H1 (cell line): ENCODE data around the gene SH3GL2. TPM values are rescaled to one million over a fixed set of nuclear protein-coding genes. Genes with fewer than 3 reads are reported as not detected.

ENCODE experiments used
- CTCF ChIA-PET: fragments of 300-600 bp; sonication (Branson Sonifier 250); formaldehyde crosslinking; loops from one replicate; lab custom pipeline; 2021; ENCODE audit not compliant: partially characterized antibody; lab: Charles Lee
- POLR2A ChIA-PET: fragments of 300-600 bp; sonication (Branson Sonifier 250); formaldehyde crosslinking; loops from one replicate; lab custom pipeline; 2021; ENCODE audit warnings: inconsistent platforms; ENCODE audit not compliant: partially characterized antibody; lab: Charles Lee
- DNase-seq, 2 experiments: peaks; one replicate each; pipeline versions ENCODE4 v3.0.0 to v3.0.0-alpha.2; 2010 to 2022; ENCODE audit warnings: low spot score in 2 of 2, low read depth in 1 of 2, mixed read lengths in 1 of 2
- FAIRE-seq: peaks from 2 replicates; lab custom pipeline; 2011; peaks lifted over from hg19 to GRCh38; lab: Jason Lieb, UNC
- H2AFZ ChIP-seq: 2 replicates; pipeline ENCODE4 v1.8.1; 2012; ENCODE audit warnings: low read length, inconsistent platforms
- H2AK5ac ChIP-seq: 2 replicates; pipeline ENCODE4 v1.6.1; 2013; ENCODE audit warnings: low read depth, low read length
- H2BK120ac ChIP-seq: replicated peaks from 2 replicates; pipeline ENCODE3; 2013; ENCODE audit warnings: low read depth, low read length, inconsistent platforms
- H2BK12ac ChIP-seq: 2 replicates; pipeline ENCODE4 v1.6.1; 2013; ENCODE audit warnings: low read depth, low read length
- H2BK15ac ChIP-seq: 2 replicates; pipeline ENCODE4 v1.6.1; 2013; ENCODE audit warnings: low read length
- H2BK20ac ChIP-seq: 2 replicates; pipeline ENCODE4 v1.6.1; 2013; ENCODE audit warnings: low read length
- H2BK5ac ChIP-seq: 2 replicates; pipeline ENCODE4 v1.6.1; 2013; ENCODE audit warnings: low read depth, low read length
- H3K14ac ChIP-seq: 2 replicates; pipeline ENCODE4 v1.6.1; 2013; ENCODE audit warnings: inconsistent platforms; ENCODE audit not compliant: insufficient read length
- H3K18ac ChIP-seq: 2 replicates; pipeline ENCODE4 v1.6.1; 2013; ENCODE audit warnings: low read length; ENCODE audit errors: extremely low read depth
- H3K23ac ChIP-seq: 2 replicates; pipeline ENCODE4 v1.6.1; 2013; ENCODE audit warnings: inconsistent platforms; ENCODE audit not compliant: insufficient read length
- H3K23me2 ChIP-seq: 2 replicates; pipeline ENCODE4 v1.6.1; 2013; ENCODE audit warnings: low read depth, low read length
- H3K27ac ChIP-seq: 2 replicates; pipeline ENCODE4 v1.6.1; 2011; ENCODE audit warnings: low read depth, low read length, inconsistent platforms
- H3K27me3 ChIP-seq, 4 experiments: replicated peaks in 1 of 4; 1 replicate in 1 of 4; 2 replicates in 3 of 4; pipeline versions ENCODE4 v1.6.1 to v1.8.1; 2011 to 2013; ENCODE audit warnings: low read length in 3 of 4, mild to moderate bottlenecking in 3 of 4, inconsistent platforms in 2 of 4, mixed read lengths in 2 of 4, moderate library complexity in 1 of 4; ENCODE audit not compliant: control insufficient read depth in 3 of 4, insufficient read depth in 3 of 4; ENCODE audit errors: extremely low read depth in 1 of 4
- H3K36me3 ChIP-seq, 4 experiments: 2 replicates each; pipeline versions ENCODE4 v1.6.1 to v1.8.1; 2011 to 2013; ENCODE audit warnings: mild to moderate bottlenecking in 4 of 4, low read length in 3 of 4, moderate library complexity in 2 of 4, control low read depth in 1 of 4, inconsistent platforms in 1 of 4; ENCODE audit not compliant: insufficient read depth in 4 of 4, control insufficient read depth in 2 of 4
- H3K4ac ChIP-seq: replicated peaks from 2 replicates; pipeline ENCODE3; 2013; ENCODE audit warnings: low read length, low read depth, mixed read lengths, inconsistent platforms; ENCODE audit not compliant: insufficient read length
- H3K4me1 ChIP-seq, 4 experiments: replicated peaks in 1 of 4; 1 replicate in 1 of 4; 2 replicates in 3 of 4; pipeline versions ENCODE4 v1.6.1 to v1.8.1; 2011 to 2013; ENCODE audit warnings: low read length in 3 of 4, inconsistent platforms in 2 of 4, mixed read lengths in 1 of 4; ENCODE audit not compliant: insufficient read depth in 4 of 4, control insufficient read depth in 3 of 4
- H3K4me2 ChIP-seq, 2 experiments: 2 replicates each; pipeline versions ENCODE4 v1.6.1 to v1.8.1; 2011 to 2013; ENCODE audit warnings: low read depth in 2 of 2, low read length in 2 of 2, control low read depth in 1 of 2, inconsistent platforms in 1 of 2, mild to moderate bottlenecking in 1 of 2; ENCODE audit not compliant: insufficient read depth in 1 of 2
- H3K4me3 ChIP-seq, 4 experiments: fragments of 200-600, 300-600 bp in 1 of 4; sonication (generic), shearing (Covaris generic), sonication (Bioruptor Twin) in 1 of 4; 2 replicates each; pipeline versions ENCODE4 v1.5.1 to v1.8.1; 2011 to 2016; ENCODE audit warnings: low read length in 4 of 4, low read depth in 3 of 4, control low read depth in 2 of 4, inconsistent platforms in 2 of 4, mild to moderate bottlenecking in 2 of 4, mixed read lengths in 1 of 4, moderate library complexity in 1 of 4; ENCODE audit not compliant: insufficient read depth in 2 of 4; ENCODE audit errors: extremely low read depth in 1 of 4
- H3K56ac ChIP-seq: replicated peaks from 2 replicates; pipeline ENCODE3; 2013; ENCODE audit warnings: low read depth, mild to moderate bottlenecking, mixed read lengths, low read length, inconsistent platforms; ENCODE audit not compliant: insufficient read length
- H3K79me1 ChIP-seq: 2 replicates; pipeline ENCODE4 v1.6.1; 2013; ENCODE audit warnings: low read depth, low read length, control low read depth
- H3K79me2 ChIP-seq, 2 experiments: 2 replicates each; pipeline versions ENCODE4 v1.6.1 to v1.8.1; 2012 to 2013; ENCODE audit warnings: low read length in 2 of 2, mild to moderate bottlenecking in 2 of 2, inconsistent platforms in 1 of 2; ENCODE audit not compliant: insufficient read depth in 2 of 2, control insufficient read depth in 1 of 2
- H3K9ac ChIP-seq, 4 experiments: replicated peaks in 1 of 4; 1 replicate in 1 of 4; 2 replicates in 3 of 4; pipeline versions ENCODE4 v1.6.1 to v1.8.1; 2011 to 2013; ENCODE audit warnings: low read depth in 3 of 4, low read length in 3 of 4, control low read depth in 2 of 4, mild to moderate bottlenecking in 2 of 4, moderate library complexity in 2 of 4, inconsistent platforms in 1 of 4; ENCODE audit errors: extremely low read depth in 1 of 4
- H3K9me3 ChIP-seq, 2 experiments: 2 replicates each; pipeline versions ENCODE4 v1.6.1 to v1.8.1; 2012 to 2013; ENCODE audit warnings: mild to moderate bottlenecking in 2 of 2, moderate library complexity in 2 of 2, control low read depth in 1 of 2, inconsistent platforms in 1 of 2, low read depth in 1 of 2, low read length in 1 of 2, mixed read lengths in 1 of 2; ENCODE audit not compliant: insufficient read depth in 2 of 2
- H4K20me1 ChIP-seq, 2 experiments: replicated peaks in 1 of 2; 2 replicates each; pipeline versions ENCODE3 to v1.8.1; 2011 to 2013; ENCODE audit warnings: inconsistent platforms in 2 of 2, low read length in 2 of 2, mild to moderate bottlenecking in 1 of 2; ENCODE audit not compliant: insufficient read depth in 2 of 2, control insufficient read depth in 1 of 2
- H4K5ac ChIP-seq: 2 replicates; pipeline ENCODE4 v1.6.1; 2013; ENCODE audit warnings: low read length, low read depth, mixed read lengths, inconsistent platforms; ENCODE audit not compliant: insufficient read length
- H4K8ac ChIP-seq: 2 replicates; pipeline ENCODE4 v1.8.0; 2013; ENCODE audit warnings: mild to moderate bottlenecking, moderate library complexity, low read length, inconsistent platforms; ENCODE audit not compliant: insufficient read depth; ENCODE audit errors: extremely low read depth
- H4K91ac ChIP-seq: replicated peaks from 2 replicates; pipeline ENCODE3; 2013; ENCODE audit warnings: low read length, mixed read lengths, inconsistent platforms; ENCODE audit not compliant: insufficient read length
- ATF2 ChIP-seq: IDR thresholded peaks from 2 replicates; pipeline ENCODE4 v1.6.1; 2012; ENCODE audit warnings: low read length, inconsistent platforms
- BACH1 ChIP-seq: IDR thresholded peaks from 2 replicates; pipeline ENCODE4 v1.6.1; 2012; ENCODE audit warnings: low read length, improper control_type of control experiment
- BCL11A ChIP-seq, 2 experiments: IDR thresholded peaks; one replicate each; pipeline ENCODE4 v1.6.1; 2011; ENCODE audit warnings: low read depth in 2 of 2, low read length in 2 of 2, mild to moderate bottlenecking in 2 of 2
- CEBPB ChIP-seq: IDR thresholded peaks from 2 replicates; pipeline ENCODE4 v1.6.1; 2012; ENCODE audit warnings: low read depth, low read length
- CREB1 ChIP-seq: IDR thresholded peaks from 2 replicates; pipeline ENCODE4 v1.6.1; 2012; ENCODE audit warnings: inconsistent platforms
- EGR1 ChIP-seq: IDR thresholded peaks from 2 replicates; pipeline ENCODE4 v1.6.1; 2011; ENCODE audit warnings: low read depth, low read length, borderline replicate concordance
- EP300 ChIP-seq, 2 experiments: IDR thresholded peaks; 1 replicate in 1 of 2; 2 replicates in 1 of 2; pipeline ENCODE4 v1.6.1; 2011 to 2012; ENCODE audit warnings: low read depth in 2 of 2, low read length in 2 of 2, mild to moderate bottlenecking in 2 of 2, borderline replicate concordance in 1 of 2, inconsistent platforms in 1 of 2, moderate library complexity in 1 of 2
- KDM1A ChIP-seq: fragments of 200-600, 300-600 bp; sonication (generic); IDR thresholded peaks from 2 replicates; pipeline ENCODE4 v1.7.1; 2016; ENCODE audit warnings: mild to moderate bottlenecking, low read length, borderline replicate concordance
- NRF1 ChIP-seq: IDR thresholded peaks from 2 replicates; pipeline ENCODE4 v1.6.1; 2011; ENCODE audit warnings: mild to moderate bottlenecking, low read depth, low read length, improper control_type of control experiment
- RBBP5 ChIP-seq: IDR thresholded peaks from 2 replicates; pipeline ENCODE4 v1.7.1; 2012; ENCODE audit warnings: low read depth, mild to moderate bottlenecking, inconsistent platforms, low read length, moderate library complexity, borderline replicate concordance
- SUZ12 ChIP-seq: fragments of 200-600 bp; sonication (generic); IDR thresholded peaks from 2 replicates; pipeline ENCODE4 v1.6.1; 2012; ENCODE audit warnings: mild to moderate bottlenecking, inconsistent platforms, low read length, moderate library complexity, mixed read lengths
- TAF1 ChIP-seq: IDR thresholded peaks from 2 replicates; pipeline ENCODE4 v1.6.1; 2011; ENCODE audit warnings: mild to moderate bottlenecking, low read depth, low read length
- TBP ChIP-seq: IDR thresholded peaks from 2 replicates; pipeline ENCODE4 v1.6.1; 2011; ENCODE audit warnings: low read depth, low read length, improper control_type of control experiment
- WGBS, 2 experiments: shearing (Covaris generic) in 1 of 2; methylation state at CpG; one replicate each; pipeline versions ENCODE4 v1.1.6 to v1.1.7; 2013 to 2015; ENCODE audit warnings: low lambda C conversion rate in 2 of 2, mixed read lengths in 2 of 2, inconsistent platforms in 1 of 2, low coverage in 1 of 2, missing lambda C conversion rate in 1 of 2; ENCODE audit not compliant: insufficient replicate concordance in 2 of 2, insufficient coverage in 1 of 2, insufficient read length in 1 of 2; ENCODE audit errors: extremely low coverage in 1 of 2, missing lambda C conversion rate in 1 of 2; 5-methylcytosine and 5-hydroxymethylcytosine counted together
- polyA plus RNA-seq, 7 experiments: library from polyadenylated mRNA; depleted of rRNA in 3 of 7; stranded (reverse) in 5 of 7; unstranded in 2 of 7; fragments of >200 nt in 5 of 7; fragments of 200-250 nt in 2 of 7; gene quantifications; 1 replicate in 5 of 7; 2 replicates in 1 of 7; 4 replicates in 1 of 7; pipeline versions ENCODE4 v1.2.1 to v1.2.3, GENCODE V29; 2011 to 2013; ENCODE audit warnings: missing spikeins in 2 of 7, mixed read lengths in 2 of 7
- total RNA-seq: library from RNA; stranded (reverse); fragmentation: NEBNext Ultra II Directional; extraction: Animal tissue kit (Norgen Biotek cat#: 25700); gene quantifications from 2 replicates; pipeline ENCODE4 v1.2.1, GENCODE V29; 2021

The SH3GL2 gene
- total and polyA plus RNA-seq, 2 of the 8 experiments (the other 6 are each of a cell fraction or from before 2014, with no cell fraction given): 4.7 to 5.3 TPM

DNA sequence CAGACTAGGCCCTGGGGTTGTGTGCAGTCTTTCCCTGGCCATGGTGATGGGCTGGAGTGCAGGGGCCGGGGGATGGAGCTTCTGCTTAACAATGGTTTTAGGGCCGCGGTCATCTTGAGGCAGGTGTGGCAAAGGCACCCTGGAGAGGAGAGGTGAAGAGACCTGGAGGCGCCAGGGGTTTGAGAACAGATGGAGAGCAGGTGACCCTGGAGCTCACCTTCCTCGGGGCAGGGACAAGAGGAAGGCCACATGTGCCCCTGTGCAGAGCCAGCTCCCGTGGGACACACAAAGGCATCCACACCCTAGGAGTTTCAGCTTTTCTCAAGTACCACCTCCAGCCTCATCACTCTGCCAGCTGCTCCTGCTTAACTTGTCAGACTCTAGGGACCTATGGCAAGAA lies 46.4 kb upstream of the SH3GL2 start:
- Histone ChIP-seq H4K8ac (no peak overlapping the region), H3K23ac (no peak overlapping the region), H4K20me1 (no peaks in the 10 kb centered on the region), H2BK5ac (no peak overlapping the region), H3K9me3 (no peaks in the 10 kb centered on the region), H3K79me2 (no peaks in the 10 kb centered on the region), H2BK120ac (no peak overlapping the region), H2BK15ac (0 out of 2 replicates have a peak overlapping the region, but pooled peaks have one; percentile 46), H2BK12ac (no peak overlapping the region), H3K4ac (no peak overlapping the region), H3K9ac (no peak overlapping the region), H3K18ac (no peak overlapping the region), H3K4me1 (no peaks in the 10 kb centered on the region; a peak in 1 of 7 replicates), H3K4me3 (no peak overlapping the region), H4K5ac (no peak overlapping the region), H3K56ac (no peak overlapping the region), H3K23me2 (no peaks in the 10 kb centered on the region), H3K27ac (no peak overlapping the region), H3K27me3 (no peaks in the 10 kb centered on the region), H4K91ac (no peak overlapping the region), H3K36me3 (no peaks in the 10 kb centered on the region; a peak in 1 of 8 replicates), H3K79me1 (no peaks in the 10 kb centered on the region), H2AK5ac (no peak overlapping the region), H2BK20ac (no peak overlapping the region), H3K4me2 (no peak overlapping the region), H3K14ac (no peak overlapping the region), H2AFZ (no peak overlapping the region)
- ChIA-PET CTCF (interaction anchor here (0.6 to 9.5 kb wide), 44 partner anchors 9 to 1089 kb away, joined by 3 to 95 read pairs (median 4); no protein-coding TSS in a partner anchor), POLR2A (no interaction called here)
- DNase-seq (no peak), FAIRE-seq (no peak)
- WGBS, 2 experiments: 82% methylated on average over 6 of the region's 6 CpGs; no CpG with 5 or more reads in 1 of the 2 experiments
- no peak for TF ChIP-seq EP300 (IDR thresholded peaks at IDR 0.05; ENCODE audit: borderline replicate concordance in 1 of 2, low read depth in 2 of 2, low read length in 2 of 2)
- no peak for TF ChIP-seq BCL11A (IDR thresholded peaks at IDR 0.05; ENCODE audit: low read depth in 2 of 2, low read length in 2 of 2)
- no peak for TF ChIP-seq RBBP5
- no peak for TF ChIP-seq KDM1A
- no peak for TF ChIP-seq EGR1
- TF ChIP-seq NRF1: no peak
- no peak for TF ChIP-seq ATF2
- TF ChIP-seq BACH1: no peak
- no peak for TF ChIP-seq CEBPB
- TF ChIP-seq TAF1: no peak
- TF ChIP-seq CREB1: no peak
- TF ChIP-seq SUZ12: no peak
- no peak for TF ChIP-seq TBP
